H9 (cell line): ENCODE results near the gene ADAM23. TPM values are rescaled to one million over a fixed set of nuclear protein-coding genes. Genes with fewer than 3 reads are reported as not detected.

ENCODE experiments used
- DNase-seq: peaks from one replicate; pipeline ENCODE4 v3.0.0-alpha.2; 2017
- H2AFZ ChIP-seq: one replicate; pipeline ENCODE4 v1.6.1; 2013; ENCODE audit warnings: mild to moderate bottlenecking, low read length, control low read depth, moderate library complexity
- H2AK5ac ChIP-seq: 2 replicates; pipeline ENCODE4 v1.6.1; 2013; ENCODE audit warnings: low read length, control low read depth, mixed read lengths; ENCODE audit not compliant: insufficient read length
- H2BK120ac ChIP-seq: one replicate; pipeline ENCODE4 v1.6.1; 2013; ENCODE audit warnings: low read depth, mild to moderate bottlenecking, low read length, control low read depth, inconsistent platforms; ENCODE audit not compliant: poor library complexity, severe bottlenecking
- H2BK12ac ChIP-seq: 2 replicates; pipeline ENCODE4 v1.6.1; 2013; ENCODE audit warnings: low read length, control low read depth, mixed read lengths, low read depth; ENCODE audit not compliant: insufficient read length
- H2BK15ac ChIP-seq: 2 replicates; pipeline ENCODE4 v1.6.1; 2013; ENCODE audit warnings: low read depth, low read length, control low read depth
- H2BK20ac ChIP-seq: one replicate; pipeline ENCODE4 v1.6.1; 2013; ENCODE audit warnings: low read depth, mild to moderate bottlenecking, low read length, control low read depth, inconsistent platforms; ENCODE audit not compliant: poor library complexity, severe bottlenecking
- H2BK5ac ChIP-seq: 2 replicates; pipeline ENCODE4 v1.6.1; 2013; ENCODE audit warnings: low read length, control low read depth, mixed read lengths; ENCODE audit not compliant: insufficient read length
- H3K14ac ChIP-seq: 2 replicates; pipeline ENCODE4 v1.6.1; 2013; ENCODE audit warnings: low read length, control low read depth; ENCODE audit not compliant: insufficient read depth
- H3K18ac ChIP-seq: 2 replicates; pipeline ENCODE4 v1.6.1; 2013; ENCODE audit warnings: low read depth, mild to moderate bottlenecking, mixed read lengths, low read length, control low read depth; ENCODE audit not compliant: insufficient read length
- H3K23ac ChIP-seq: 2 replicates; pipeline ENCODE4 v1.6.1; 2013; ENCODE audit warnings: low read length, control low read depth, mixed read lengths, low read depth; ENCODE audit not compliant: insufficient read length
- H3K23me2 ChIP-seq: 2 replicates; pipeline ENCODE4 v1.6.1; 2013; ENCODE audit warnings: low read depth, mild to moderate bottlenecking, mixed read lengths, low read length, control low read depth; ENCODE audit not compliant: insufficient read length, poor library complexity, severe bottlenecking
- H3K27ac ChIP-seq: 2 replicates; pipeline ENCODE4 v1.5.1; 2013; ENCODE audit warnings: low read length, control low read depth, mixed read lengths, low read depth; ENCODE audit not compliant: insufficient read length
- H3K27me3 ChIP-seq: 2 replicates; pipeline ENCODE4 v1.6.1; 2013; ENCODE audit warnings: low read length, control low read depth, inconsistent platforms; ENCODE audit not compliant: insufficient read depth
- H3K4ac ChIP-seq: 2 replicates; pipeline ENCODE4 v1.6.1; 2013; ENCODE audit warnings: low read depth, mild to moderate bottlenecking, control low read depth, inconsistent platforms, low read length, moderate library complexity
- H3K4me1 ChIP-seq: 2 replicates; pipeline ENCODE4 v1.6.1; 2013; ENCODE audit warnings: low read length, control low read depth, inconsistent platforms; ENCODE audit not compliant: insufficient read depth
- H3K4me2 ChIP-seq: 2 replicates; pipeline ENCODE4 v1.6.1; 2013; ENCODE audit warnings: low read length, control low read depth, mixed read lengths; ENCODE audit not compliant: insufficient read length, insufficient read depth
- H3K56ac ChIP-seq: 2 replicates; pipeline ENCODE4 v1.6.1; 2013; ENCODE audit warnings: low read depth, mild to moderate bottlenecking, mixed read lengths, low read length, control low read depth; ENCODE audit not compliant: insufficient read length
- H3K79me1 ChIP-seq: 2 replicates; pipeline ENCODE4 v1.6.1; 2013; ENCODE audit warnings: low read depth, mild to moderate bottlenecking, moderate library complexity, low read length, control low read depth, inconsistent platforms; ENCODE audit not compliant: insufficient read depth, poor library complexity, severe bottlenecking
- H3K79me2 ChIP-seq: 2 replicates; pipeline ENCODE4 v1.6.1; 2013; ENCODE audit warnings: low read length, control low read depth, inconsistent platforms; ENCODE audit not compliant: insufficient read depth
- H3K9ac ChIP-seq: 2 replicates; pipeline ENCODE4 v1.6.1; 2013; ENCODE audit warnings: low read length, control low read depth, mixed read lengths; ENCODE audit not compliant: insufficient read length; ENCODE audit errors: extremely low read depth
- H3K9me3 ChIP-seq: one replicate; pipeline ENCODE4 v1.6.1; 2013; ENCODE audit warnings: low read depth, low read length, inconsistent platforms; ENCODE audit not compliant: control insufficient read depth
- H3T11ph ChIP-seq: one replicate; pipeline ENCODE4 v1.6.1; 2013; ENCODE audit warnings: mild to moderate bottlenecking, low read length, control low read depth, inconsistent platforms
- H4K20me1 ChIP-seq: one replicate; pipeline ENCODE4 v1.6.1; 2013; ENCODE audit not compliant: control insufficient read depth, insufficient read length, insufficient read depth
- H4K5ac ChIP-seq: 2 replicates; pipeline ENCODE4 v1.6.1; 2013; ENCODE audit warnings: low read depth, mild to moderate bottlenecking, mixed read lengths, low read length, control low read depth; ENCODE audit not compliant: insufficient read length
- H4K8ac ChIP-seq: replicated peaks from 2 replicates; pipeline ENCODE4 v1.6.1; 2013; ENCODE audit warnings: low read length, control low read depth, mixed read lengths, low read depth; ENCODE audit not compliant: insufficient read length
- H4K91ac ChIP-seq: 2 replicates; pipeline ENCODE4 v1.6.1; 2013; ENCODE audit warnings: low read depth, mild to moderate bottlenecking, moderate library complexity, mixed read lengths, low read length, control low read depth; ENCODE audit not compliant: insufficient read length
- H3K27ac Mint-ChIP-seq, 3 experiments: 2 replicates in 2 of 3; 3 replicates in 1 of 3; pipeline ENCODE4 v1.8.0; 2020 to 2021; ENCODE audit warnings: mixed read lengths in 3 of 3, mild to moderate bottlenecking in 1 of 3, moderate library complexity in 1 of 3
- H3K27me3 Mint-ChIP-seq: 2 replicates; pipeline ENCODE4 v1.8.0; 2021; ENCODE audit warnings: low read depth, mild to moderate bottlenecking, moderate library complexity, mixed read lengths
- H3K36me3 Mint-ChIP-seq, 3 experiments: 2 replicates in 2 of 3; 3 replicates in 1 of 3; pipeline ENCODE4 v1.8.0; 2020 to 2021; ENCODE audit warnings: low read depth in 3 of 3, mixed read lengths in 3 of 3; ENCODE audit not compliant: insufficient read depth in 1 of 3
- H3K4me1 Mint-ChIP-seq, 2 experiments: 2 replicates each; pipeline ENCODE4 v1.8.0; 2020; ENCODE audit warnings: mixed read lengths in 2 of 2
- H3K4me3 Mint-ChIP-seq, 2 experiments: 2 replicates in 1 of 2; 3 replicates in 1 of 2; pipeline ENCODE4 v1.8.0; 2020 to 2021; ENCODE audit warnings: mild to moderate bottlenecking in 2 of 2, mixed read lengths in 2 of 2, moderate library complexity in 1 of 2
- H3K9me3 Mint-ChIP-seq, 2 experiments: 2 replicates in 1 of 2; 3 replicates in 1 of 2; pipeline ENCODE4 v1.8.0; 2020; ENCODE audit warnings: mild to moderate bottlenecking in 2 of 2, mixed read lengths in 2 of 2, moderate library complexity in 1 of 2
- WGBS: extraction: QIAGEN DNeasy Blood & Tissue Kit; methylation state at CpG from one replicate; pipeline ENCODE4 v1.1.7; 2013; ENCODE audit warnings: missing lambda C conversion rate, low lambda C conversion rate, mixed read lengths; ENCODE audit not compliant: insufficient read length; ENCODE audit errors: extremely low coverage; 5-methylcytosine and 5-hydroxymethylcytosine counted together
- total RNA-seq: library from RNA; stranded (reverse); gene quantifications from 2 replicates; pipeline ENCODE4 v1.2.1, GENCODE V29; 2021
- TF ChIP-seq, protein P1 (sequence below): fragments of 200-600 bp; sonication (generic); conservative IDR thresholded peaks from 3 replicates; pipeline ENCODE4 v1.8.0; 2021; ENCODE audit warnings: antibody characterized with exemption, mild to moderate bottlenecking

ADAM23 gene
- total RNA-seq, 1 experiment from 2014 or later, result 21.4 TPM

DNA sequence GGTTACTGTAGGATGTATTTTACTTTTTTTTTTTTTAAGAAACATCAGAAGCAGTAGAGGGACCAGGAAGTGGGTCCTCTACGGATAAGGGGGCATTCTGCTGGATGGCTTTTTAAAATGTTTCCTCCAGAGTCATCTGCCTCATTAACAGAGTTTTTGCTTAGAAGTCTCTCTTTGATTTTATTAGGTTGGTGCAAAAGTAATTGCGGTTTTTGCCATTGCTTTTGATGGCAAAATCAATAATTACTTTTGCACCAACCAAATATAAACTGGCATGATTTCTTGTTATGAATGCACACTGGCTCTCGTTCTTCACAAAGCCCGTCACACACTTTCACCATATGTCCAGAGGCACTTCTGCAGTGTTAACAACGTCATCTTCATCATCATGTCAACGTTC lies 130.5 kb downstream of the ADAM23 start:
- H3K4me3 Mint-ChIP-seq, result no peak overlapping the region
- H4K8ac ChIP-seq, result no peak overlapping the region
- no peak overlapping the region for H2BK15ac ChIP-seq
- H3K27ac Mint-ChIP-seq, result no peak overlapping the region
- no peak overlapping the region for H2BK12ac ChIP-seq
- no peak overlapping the region for H3K9ac ChIP-seq
- H3K14ac ChIP-seq, result no peak overlapping the region
- peaks cover under 1 to 12% (median 12%) of the 10 kb centered on the region in 3 experiments; a peak in 4 of 7 replicates for H3K36me3 Mint-ChIP-seq
- H3K23ac ChIP-seq, result no peak overlapping the region
- H3K79me1 ChIP-seq, result no peaks in the 10 kb centered on the region
- no peak overlapping the region for H3K4me2 ChIP-seq
- no peak overlapping the region for H4K91ac ChIP-seq
- no peaks in the 10 kb centered on the region for H3K79me2 ChIP-seq
- TF ChIP-seq, protein P1, sequence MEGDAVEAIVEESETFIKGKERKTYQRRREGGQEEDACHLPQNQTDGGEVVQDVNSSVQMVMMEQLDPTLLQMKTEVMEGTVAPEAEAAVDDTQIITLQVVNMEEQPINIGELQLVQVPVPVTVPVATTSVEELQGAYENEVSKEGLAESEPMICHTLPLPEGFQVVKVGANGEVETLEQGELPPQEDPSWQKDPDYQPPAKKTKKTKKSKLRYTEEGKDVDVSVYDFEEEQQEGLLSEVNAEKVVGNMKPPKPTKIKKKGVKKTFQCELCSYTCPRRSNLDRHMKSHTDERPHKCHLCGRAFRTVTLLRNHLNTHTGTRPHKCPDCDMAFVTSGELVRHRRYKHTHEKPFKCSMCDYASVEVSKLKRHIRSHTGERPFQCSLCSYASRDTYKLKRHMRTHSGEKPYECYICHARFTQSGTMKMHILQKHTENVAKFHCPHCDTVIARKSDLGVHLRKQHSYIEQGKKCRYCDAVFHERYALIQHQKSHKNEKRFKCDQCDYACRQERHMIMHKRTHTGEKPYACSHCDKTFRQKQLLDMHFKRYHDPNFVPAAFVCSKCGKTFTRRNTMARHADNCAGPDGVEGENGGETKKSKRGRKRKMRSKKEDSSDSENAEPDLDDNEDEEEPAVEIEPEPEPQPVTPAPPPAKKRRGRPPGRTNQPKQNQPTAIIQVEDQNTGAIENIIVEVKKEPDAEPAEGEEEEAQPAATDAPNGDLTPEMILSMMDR, result no peak
- no peaks in the 10 kb centered on the region for H3K27me3 ChIP-seq
- no peak overlapping the region for H4K5ac ChIP-seq
- H3K4me1 Mint-ChIP-seq, result no peaks in the 10 kb centered on the region
- H2BK120ac ChIP-seq, result no peak overlapping the region
- H3K27ac ChIP-seq, result no peak overlapping the region
- DNase-seq, result no peak
- H3T11ph ChIP-seq, result no peak overlapping the region
- no peak overlapping the region for H2BK20ac ChIP-seq
- H3K4me1 ChIP-seq, result no peaks in the 10 kb centered on the region
- H3K9me3 Mint-ChIP-seq, result peaks cover 0 to 2% of the 10 kb centered on the region in 2 experiments; a peak in 1 of 5 replicates
- H2BK5ac ChIP-seq, result no peak overlapping the region
- H2AK5ac ChIP-seq, result no peak overlapping the region
- H3K56ac ChIP-seq, result no peak overlapping the region
- no peaks in the 10 kb centered on the region for H4K20me1 ChIP-seq
- no peak overlapping the region for H3K4ac ChIP-seq
- no CpG with 5 or more reads among the region's 6 CpGs for WGBS
- H3K27me3 Mint-ChIP-seq, result no peaks in the 10 kb centered on the region
- H2AFZ ChIP-seq, result no peak overlapping the region
- H3K23me2 ChIP-seq, result no peaks in the 10 kb centered on the region
- no peaks in the 10 kb centered on the region for H3K9me3 ChIP-seq
- H3K18ac ChIP-seq, result no peak overlapping the region
